Coronary artery (tissue), 2 donors: ENCODE measurements around the gene FERMT3.

Experiments
- DNase-seq: peaks from one replicate; pipeline ENCODE4 v3.0.0-alpha.2; 2017; ENCODE audit warnings: low spot score
- H3K27ac ChIP-seq, 2 donors: fragments of 200-600 bp; sonication (generic); one replicate each; pipeline ENCODE4 v1.5.1; 2016 to 2019
- H3K4me3 ChIP-seq: fragments of 200-600 bp; sonication (generic); 2 replicates; pipeline ENCODE4 v1.5.1; 2016; ENCODE audit warnings: mild to moderate bottlenecking, moderate library complexity
- TF ChIP-seq, protein P1 (sequence below): fragments of 200-600 bp; sonication (generic); IDR thresholded peaks from one replicate; pipeline ENCODE4 v1.5.1; 2019; ENCODE audit warnings: antibody characterized with exemption

Gene FERMT3

DNA sequence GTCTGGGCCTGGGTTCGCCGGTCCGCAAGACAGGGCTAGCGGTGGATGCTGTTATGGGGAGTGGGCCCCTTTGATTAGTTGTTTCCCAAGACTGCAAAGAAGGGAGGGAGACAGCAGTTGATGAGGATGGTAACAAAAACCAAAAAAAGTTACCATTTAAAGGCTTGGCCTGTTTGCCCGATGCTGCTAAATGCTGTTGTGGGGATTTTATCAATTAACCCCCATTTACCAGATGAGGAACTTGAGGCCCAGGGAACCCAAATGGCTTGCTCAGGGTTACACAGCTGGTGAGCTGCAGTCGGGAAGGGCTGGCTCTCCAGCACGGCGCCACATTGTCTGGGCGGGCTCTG lies 16.1 kb downstream of the FERMT3 start:
- TF ChIP-seq, protein P1, sequence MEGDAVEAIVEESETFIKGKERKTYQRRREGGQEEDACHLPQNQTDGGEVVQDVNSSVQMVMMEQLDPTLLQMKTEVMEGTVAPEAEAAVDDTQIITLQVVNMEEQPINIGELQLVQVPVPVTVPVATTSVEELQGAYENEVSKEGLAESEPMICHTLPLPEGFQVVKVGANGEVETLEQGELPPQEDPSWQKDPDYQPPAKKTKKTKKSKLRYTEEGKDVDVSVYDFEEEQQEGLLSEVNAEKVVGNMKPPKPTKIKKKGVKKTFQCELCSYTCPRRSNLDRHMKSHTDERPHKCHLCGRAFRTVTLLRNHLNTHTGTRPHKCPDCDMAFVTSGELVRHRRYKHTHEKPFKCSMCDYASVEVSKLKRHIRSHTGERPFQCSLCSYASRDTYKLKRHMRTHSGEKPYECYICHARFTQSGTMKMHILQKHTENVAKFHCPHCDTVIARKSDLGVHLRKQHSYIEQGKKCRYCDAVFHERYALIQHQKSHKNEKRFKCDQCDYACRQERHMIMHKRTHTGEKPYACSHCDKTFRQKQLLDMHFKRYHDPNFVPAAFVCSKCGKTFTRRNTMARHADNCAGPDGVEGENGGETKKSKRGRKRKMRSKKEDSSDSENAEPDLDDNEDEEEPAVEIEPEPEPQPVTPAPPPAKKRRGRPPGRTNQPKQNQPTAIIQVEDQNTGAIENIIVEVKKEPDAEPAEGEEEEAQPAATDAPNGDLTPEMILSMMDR: no peak
- Histone ChIP-seq H3K4me3 (no peak overlapping the region), H3K27ac (no peak overlapping the region)
- no peak for DNase-seq

GRCh38 chr11:64223001-64223651 lies 16.6 kb downstream of the FERMT3 start:
- H3K27ac ChIP-seq: no peak overlapping the region
- no peak for DNase-seq
- TF ChIP-seq, protein P1: no peak

GRCh38 chr11:64224151-64224890 lies 17.8 kb downstream of the FERMT3 start:
- DNase-seq: peak; percentile 74
- no peak overlapping the region for H3K27ac ChIP-seq
- TF ChIP-seq, protein P1: no peak
- H3K4me3 ChIP-seq: no peak overlapping the region

More at GRCh38 chr11:64223001-64223651, 16.6 kb downstream of the FERMT3 start:
- no peak overlapping the region for H3K4me3 ChIP-seq

DNA sequence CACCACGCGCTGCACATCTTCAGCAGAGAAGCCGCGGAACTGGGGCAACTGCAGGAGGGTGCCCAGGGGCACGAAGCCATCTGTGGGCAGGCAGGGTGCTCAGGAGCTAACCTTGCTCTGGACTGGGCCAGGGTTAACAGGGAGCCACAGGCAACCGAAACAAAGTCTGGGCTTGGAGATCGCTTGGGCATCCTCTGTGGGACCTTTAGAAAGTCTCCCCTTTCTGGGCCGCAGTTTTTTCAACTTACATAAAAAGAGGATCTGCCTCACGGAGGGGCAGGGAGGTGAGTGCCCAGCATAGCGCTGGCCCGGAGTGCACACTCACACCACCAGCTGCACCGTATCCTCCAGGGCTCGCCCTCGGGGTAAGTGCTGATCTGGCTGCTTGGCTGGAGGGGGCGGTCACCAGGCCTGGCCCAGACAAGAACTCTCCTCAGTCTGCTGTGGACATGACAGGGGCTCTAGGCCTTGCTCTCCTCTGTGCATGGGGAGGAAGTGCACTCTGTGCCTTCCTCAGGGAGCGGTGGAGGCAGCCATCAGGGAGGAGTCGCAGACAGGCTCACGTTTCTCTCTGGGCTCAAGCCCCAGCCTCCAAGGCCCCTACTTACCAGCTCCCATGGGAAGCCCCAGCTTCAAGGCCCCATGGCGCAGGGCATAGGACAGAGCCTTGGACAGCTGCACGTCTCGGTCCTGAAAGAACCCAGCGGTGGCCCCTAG lies 18.5 kb downstream of the FERMT3 start:
- TF ChIP-seq, protein P1: no peak
- Histone ChIP-seq H3K4me3 (peak overlapping the region; percentile 86), H3K27ac (peak overlapping the region; percentile 93)
- DNase-seq: peak; percentile 72

DNA sequence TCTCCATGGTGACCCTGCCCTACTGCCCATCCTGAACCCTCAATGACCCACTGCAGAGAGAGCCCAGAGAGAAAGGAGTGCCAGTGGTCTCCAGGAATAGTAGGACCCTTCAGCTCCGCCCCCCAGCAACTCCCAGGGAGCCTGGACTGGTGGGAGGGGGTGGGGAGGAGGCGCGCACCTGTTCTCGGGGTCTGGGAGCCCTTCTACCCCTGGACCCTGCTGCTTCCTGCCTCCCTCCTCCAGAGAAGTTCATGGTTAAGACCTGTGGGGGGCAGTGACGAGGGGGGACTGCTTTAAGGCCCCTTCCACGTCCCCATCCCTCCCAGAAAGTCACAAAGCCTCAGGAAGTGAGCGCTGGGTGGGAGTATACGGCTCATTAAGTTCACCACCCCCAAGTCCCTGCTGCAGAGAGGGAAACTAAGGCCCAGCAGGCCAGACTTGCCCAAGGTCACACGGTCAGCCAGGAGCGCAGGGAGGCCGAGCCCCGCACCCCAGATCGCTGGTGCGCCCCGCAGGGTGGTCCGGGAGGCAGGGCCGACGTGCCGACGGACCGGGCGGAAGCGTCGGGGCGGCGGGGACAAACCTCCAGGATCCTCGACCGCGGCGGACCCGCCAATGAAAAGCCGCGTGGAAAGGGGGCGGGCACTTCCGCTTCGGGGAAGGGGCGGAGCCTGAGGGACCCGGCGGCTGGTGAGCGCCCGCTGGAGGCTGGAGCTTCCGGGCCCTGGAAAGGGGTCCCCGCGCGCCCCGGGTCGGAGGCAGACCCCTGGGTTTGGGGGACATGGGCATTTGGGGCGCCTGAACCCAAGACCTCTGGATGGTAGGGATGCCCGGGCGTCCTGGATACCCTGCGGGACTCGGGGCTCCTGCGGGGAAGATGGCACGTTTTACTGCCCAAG lies 19.3 kb downstream of the FERMT3 start, which contains the start of the genes NUDT22 and TRPT1:
Gene NUDT22 (plus strand): TSS at position 667 of the 899 bp plus-strand sequence. CDS start 379 bp downstream, outside the sequence.
Gene TRPT1 (minus strand): TSS at position 579 of the 899 bp plus-strand sequence. CDS start 326 bp downstream, at position 253.
- Histone ChIP-seq H3K4me3 (peak within 1 kb of the TSS; percentile 86), H3K27ac (peak within 1 kb of the TSS; percentile 93)
- peak; percentile 95 for DNase-seq
- TF ChIP-seq, protein P1: no peak

DNA sequence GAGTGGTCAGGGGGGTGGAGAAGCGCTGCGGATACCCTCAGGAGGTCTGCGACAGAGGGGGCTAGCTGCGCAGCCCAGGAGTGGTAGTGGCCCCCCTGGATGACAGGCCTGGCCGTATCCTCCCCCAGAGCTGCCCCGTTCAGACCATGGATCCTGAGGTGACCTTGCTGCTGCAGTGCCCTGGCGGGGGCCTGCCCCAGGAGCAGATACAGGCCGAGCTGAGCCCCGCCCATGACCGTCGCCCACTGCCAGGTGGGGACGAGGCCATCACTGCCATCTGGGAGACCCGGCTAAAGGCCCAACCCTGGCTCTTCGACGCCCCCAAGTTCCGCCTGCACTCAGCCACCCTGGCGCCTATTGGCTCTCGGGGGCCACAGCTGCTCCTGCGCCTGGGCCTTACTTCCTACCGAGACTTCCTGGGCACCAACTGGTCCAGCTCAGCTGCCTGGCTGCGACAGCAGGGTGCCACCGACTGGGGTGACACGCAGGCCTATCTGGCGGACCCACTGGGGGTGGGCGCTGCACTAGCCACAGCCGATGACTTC lies 20.1 kb downstream of the FERMT3 start:
- Histone ChIP-seq H3K27ac (peak overlapping the region; percentile 93), H3K4me3 (peak overlapping the region; percentile 86)
- TF ChIP-seq, protein P1: no peak
- DNase-seq: peak; percentile 79
